ENCODE measurements around the gene BAK1.
"Not testable (repeated sequence)": the region's sequence is repeated elsewhere in the genome, so short reads cannot be mapped to it uniquely, and the experiment has no call there.

BAK1 gene

DNA sequence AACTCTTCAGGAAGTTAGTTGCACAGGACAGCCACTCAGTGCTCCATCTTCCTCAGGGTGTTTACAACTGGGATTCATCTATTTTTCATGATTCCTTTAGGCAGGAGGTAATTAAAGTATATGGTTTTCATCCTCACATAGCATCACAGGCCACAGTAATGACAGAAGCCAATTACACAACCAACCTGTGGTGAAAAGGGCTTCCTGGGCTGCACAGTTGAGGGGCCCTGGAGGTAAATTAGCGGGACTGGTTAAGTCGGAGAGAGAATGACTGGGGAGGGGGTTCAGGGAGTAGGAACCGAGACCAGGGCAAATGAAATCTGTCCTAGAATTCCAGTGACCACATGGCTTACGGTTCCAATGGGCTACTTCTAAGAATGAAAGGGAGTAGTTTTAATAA, 37.0 kb downstream of the BAK1 start:
- DNase-seq (ENCODE audit: low spot score in 2 of 2): no peak
- in situ Hi-C loops (cut with MboI; ENCODE audit: low sequenced_read_pairs): no loop called here

DNA sequence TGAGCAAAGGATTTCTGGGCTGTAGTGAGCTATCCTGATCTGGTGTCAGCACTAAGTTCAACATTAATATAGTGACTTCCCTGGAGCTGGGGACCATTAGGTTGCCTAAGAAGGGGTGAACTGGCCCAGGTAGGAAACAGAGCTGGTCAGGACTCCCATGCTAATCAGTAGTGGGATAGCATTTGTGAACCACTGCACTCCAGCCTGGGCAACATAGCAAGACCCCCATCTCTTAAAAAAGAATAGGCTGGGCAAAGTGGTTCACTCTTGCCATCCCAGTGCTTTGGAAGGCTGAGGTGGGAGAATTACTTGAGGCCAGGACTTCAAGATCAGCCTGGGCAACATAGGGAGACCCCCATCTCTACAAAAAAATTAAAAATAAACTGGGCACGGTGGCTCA, 39.3 kb downstream of the BAK1 start:
- no peaks in the 10 kb centered on the region for H3K36me3 ChIP-seq (replicated peaks)
- in situ Hi-C loops (cut with MboI; ENCODE audit: low sequenced_read_pairs): no loop called here
- H3K27me3 ChIP-seq (ENCODE audit: low read depth): no peaks in the 10 kb centered on the region
- no peaks in the 10 kb centered on the region for H3K9me3 ChIP-seq
- no peaks in the 10 kb centered on the region for H3K4me1 ChIP-seq
- H3K4me3 ChIP-seq: no peak overlapping the region
- no peak for DNase-seq (ENCODE audit: low spot score in 2 of 2)

More for the DNA sequence above, 37.0 kb downstream of the BAK1 start:
- H3K4me3 ChIP-seq: no peak overlapping the region
- H3K36me3 ChIP-seq (replicated peaks): no peaks in the 10 kb centered on the region
- no peaks in the 10 kb centered on the region for H3K9me3 ChIP-seq
- H3K4me1 ChIP-seq: no peaks in the 10 kb centered on the region
- no peaks in the 10 kb centered on the region for H3K27me3 ChIP-seq (ENCODE audit: low read depth)

DNA sequence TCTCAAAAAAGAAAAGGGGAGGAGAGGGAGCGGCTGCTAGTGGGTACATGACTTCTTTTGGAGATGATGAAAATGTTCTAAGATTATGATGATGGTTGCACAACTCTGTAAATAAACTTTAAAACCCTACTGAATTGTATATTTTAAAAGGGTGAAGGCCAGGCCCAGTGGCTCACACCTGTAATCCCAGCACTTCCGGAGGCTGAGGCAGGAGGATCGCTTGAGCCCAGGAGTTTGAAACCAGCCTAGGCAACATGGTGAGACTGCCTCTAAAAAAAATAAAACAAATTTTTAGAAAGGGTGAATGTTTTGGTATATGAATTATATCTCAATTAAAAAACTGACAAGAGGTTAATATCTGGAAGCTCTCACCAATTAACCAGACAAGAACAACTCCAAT, 45.4 kb downstream of the BAK1 start:
- Histone ChIP-seq H3K9me3 (no peaks in the 10 kb centered on the region), H3K36me3 (replicated peaks) (no peaks in the 10 kb centered on the region), H3K27me3 (ENCODE audit: low read depth) (no peaks in the 10 kb centered on the region), H3K4me3 (no peak overlapping the region), H3K4me1 (no peaks in the 10 kb centered on the region)
- DNase-seq (ENCODE audit: low spot score in 2 of 2): no peak
- in situ Hi-C loops (cut with MboI; ENCODE audit: low sequenced_read_pairs): no loop called here

DNA sequence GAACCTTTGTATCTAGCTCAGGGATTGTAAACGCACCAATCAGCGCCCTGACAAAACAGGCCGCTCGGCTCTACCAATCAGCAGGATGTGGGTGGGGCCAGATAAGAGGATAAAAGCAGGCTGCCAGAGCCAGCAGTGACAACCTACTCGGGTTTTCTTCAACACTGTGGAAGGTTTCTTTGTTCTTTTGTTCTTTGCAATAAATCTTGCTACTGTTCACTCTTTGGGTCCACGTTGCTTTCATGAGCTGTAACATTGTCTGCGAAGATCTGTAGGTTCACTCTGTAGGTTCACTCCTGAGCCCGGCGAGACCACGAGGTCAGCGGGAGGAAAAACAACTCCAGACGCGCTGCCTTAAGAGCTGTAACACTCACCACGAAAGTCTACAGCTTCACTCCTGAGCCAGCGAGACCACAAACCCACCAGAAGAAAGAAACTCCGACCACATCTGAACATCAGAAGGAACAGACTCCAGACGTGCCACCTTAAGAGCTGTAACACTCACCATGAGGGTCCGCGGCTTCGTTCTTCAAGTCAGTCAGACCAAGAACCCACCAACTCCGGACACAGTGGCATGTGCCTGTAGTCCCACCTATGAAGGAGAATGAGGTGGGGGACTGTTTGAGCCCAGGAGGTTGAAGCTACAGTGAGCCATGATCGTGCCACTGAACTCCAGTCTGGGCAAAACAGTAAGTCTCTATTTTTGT, 46.8 kb downstream of the BAK1 start:
- DNase-seq (ENCODE audit: low spot score in 2 of 2); H3K36me3 ChIP-seq (replicated peaks); H3K4me1 ChIP-seq; H3K4me3 ChIP-seq; H3K27me3 ChIP-seq (ENCODE audit: low read depth); in situ Hi-C loops (cut with MboI; ENCODE audit: low sequenced_read_pairs); H3K9me3 ChIP-seq: not testable (repeated sequence)

DNA sequence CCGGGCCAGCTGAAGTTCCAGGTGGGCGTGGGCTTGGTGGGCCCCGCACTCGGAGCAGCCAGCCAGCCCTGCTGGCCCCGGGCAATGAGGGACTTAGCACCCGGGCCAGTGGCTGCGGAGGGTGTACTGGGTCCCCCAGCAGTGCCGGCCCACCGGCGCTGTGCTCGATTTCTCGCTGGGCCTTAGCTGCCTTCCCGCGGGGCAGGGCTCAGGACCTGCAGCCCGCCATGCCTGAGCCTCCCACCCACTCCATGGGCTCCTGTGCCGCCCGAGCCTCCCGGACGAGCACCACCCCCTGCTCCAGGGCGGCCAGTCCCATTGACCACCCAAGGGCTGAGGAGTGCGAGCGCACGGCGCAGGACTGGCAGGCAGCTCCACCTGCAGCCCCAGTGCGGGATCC, 47.6 kb downstream of the BAK1 start:
- H3K4me1 ChIP-seq; DNase-seq (ENCODE audit: low spot score in 2 of 2); H3K4me3 ChIP-seq; H3K9me3 ChIP-seq; H3K36me3 ChIP-seq (replicated peaks); H3K27me3 ChIP-seq (ENCODE audit: low read depth); in situ Hi-C loops (cut with MboI; ENCODE audit: low sequenced_read_pairs): not testable (repeated sequence)

DNA sequence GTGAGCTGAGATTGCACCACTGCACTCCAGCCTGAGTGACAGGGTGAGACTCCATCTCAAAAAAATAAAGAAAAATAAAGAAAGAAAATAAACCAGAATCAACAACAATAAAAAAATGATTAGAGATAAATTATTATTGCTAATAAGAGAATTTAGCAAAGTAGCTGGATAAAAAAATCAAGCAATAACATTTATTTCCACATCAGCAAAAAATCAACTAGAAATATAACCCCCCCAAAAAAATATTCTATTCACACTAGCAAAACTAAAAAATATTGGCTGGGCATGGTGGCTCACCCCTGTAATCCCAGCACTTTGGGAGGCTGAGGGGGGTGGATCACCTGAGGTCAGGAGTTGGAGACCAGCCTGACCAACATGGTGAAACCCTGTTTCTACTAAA, 49.5 kb downstream of the BAK1 start:
- H3K9me3 ChIP-seq; DNase-seq (ENCODE audit: low spot score in 2 of 2); H3K4me3 ChIP-seq; in situ Hi-C loops (cut with MboI; ENCODE audit: low sequenced_read_pairs); H3K4me1 ChIP-seq; H3K27me3 ChIP-seq (ENCODE audit: low read depth); H3K36me3 ChIP-seq (replicated peaks): not testable (repeated sequence)

All from HAP-1 (cell line).